HepG2 (cell line): ENCODE results near the gene GAL3ST3. TPM values are rescaled to one million over a fixed set of nuclear protein-coding genes. Genes with fewer than 3 reads are reported as not detected.
A peak's percentile ranks its signal among the peaks of the same experiment; 100 is the strongest.

Source experiments
- AKAP8 ChIP-seq: sonication (generic); formaldehyde crosslinking; IDR thresholded peaks from 2 replicates; pipeline ENCODE4 v1.5.1; 2020; ENCODE audit warnings: mild to moderate bottlenecking, missing genetic modification reagents
- ARNTL ChIP-seq: sonication (generic); formaldehyde crosslinking; IDR thresholded peaks from 2 replicates; pipeline ENCODE4 v1.4.0; 2020; ENCODE audit warnings: mild to moderate bottlenecking, missing genetic modification reagents
- BHLHE40 ChIP-seq: IDR thresholded peaks from 2 replicates; pipeline ENCODE4 v1.6.1; 2011; ENCODE audit warnings: low read length, improper control_type of control experiment
- ELF3 ChIP-seq: IDR thresholded peaks from 2 replicates; pipeline ENCODE4 v1.6.1; 2016; ENCODE audit warnings: missing genetic modification reagents, missing compliant biosample characterization
- FOXM1 ChIP-seq: sonication (generic); formaldehyde crosslinking; IDR thresholded peaks from 2 replicates; pipeline ENCODE4 v1.5.0; 2020; ENCODE audit warnings: missing genetic modification reagents
- GLMP ChIP-seq: sonication (generic); formaldehyde crosslinking; IDR thresholded peaks from 2 replicates; pipeline ENCODE4 v1.9.0; 2021; ENCODE audit warnings: missing genetic modification reagents, mild to moderate bottlenecking, borderline replicate concordance
- HMGA1 ChIP-seq: sonication (generic); formaldehyde crosslinking; conservative IDR thresholded peaks from 2 replicates; pipeline ENCODE4 v1.4.0; 2020; ENCODE audit warnings: missing genetic modification reagents
- HOXD1 ChIP-seq: sonication (generic); formaldehyde crosslinking; IDR thresholded peaks from 2 replicates; pipeline ENCODE4 v1.5.0; 2020; ENCODE audit warnings: missing genetic modification reagents
- PCBP1 ChIP-seq: fragments of 200-400 bp; formaldehyde crosslinking; IDR thresholded peaks from 2 replicates; pipeline ENCODE4 v1.6.1; 2017; ENCODE audit warnings: mild to moderate bottlenecking, low read depth, low read length, borderline replicate concordance
- PHF21A ChIP-seq: sonication (generic); formaldehyde crosslinking; IDR thresholded peaks from 2 replicates; pipeline ENCODE4 v1.5.0; 2020; ENCODE audit warnings: mild to moderate bottlenecking, missing genetic modification reagents
- POLR2AphosphoS5 ChIP-seq: IDR thresholded peaks from 2 replicates; pipeline ENCODE4 v1.6.1; 2012; ENCODE audit warnings: low read depth, low read length
- SP4 ChIP-seq: sonication (generic); formaldehyde crosslinking; IDR thresholded peaks from 2 replicates; pipeline ENCODE4 v1.8.1; 2023; ENCODE audit warnings: mild to moderate bottlenecking, missing genetic modification reagents
- ZFP1 ChIP-seq: IDR thresholded peaks from 2 replicates; pipeline ENCODE4 v1.6.1; 2016
- ZGPAT ChIP-seq: IDR thresholded peaks from 2 replicates; pipeline ENCODE4 v1.6.1; 2016; ENCODE audit warnings: mild to moderate bottlenecking
- ZNF572 ChIP-seq: sonication (generic); formaldehyde crosslinking; IDR thresholded peaks from 2 replicates; pipeline ENCODE4 v1.5.1; 2020; ENCODE audit warnings: mild to moderate bottlenecking, missing genetic modification reagents
- polyA plus RNA-seq, 8 experiments: library from polyadenylated mRNA; depleted of rRNA in 3 of 8; stranded (reverse) in 7 of 8; unstranded in 1 of 8; fragments of >200 nt; fragmentation: Illumina TruSeq in 4 of 8; extraction: Trizol in 4 of 8; gene quantifications; 2 replicates each; pipeline versions ENCODE4 v1.2.1 to v1.2.3, GENCODE V29; 2011 to 2016; ENCODE audit warnings: low read depth in 4 of 8, missing spikeins in 1 of 8, mixed read lengths in 1 of 8; ENCODE audit not compliant: insufficient read depth in 1 of 8
- total RNA-seq, 5 experiments: library from RNA; depleted of rRNA; stranded (reverse); fragments of >200 nt; fragmentation: Illumina TruSeq; extraction: Trizol; gene quantifications; 2 replicates each; pipeline ENCODE4 v1.2.3, GENCODE V29; 2016; ENCODE audit warnings: low read depth in 1 of 5

Gene GAL3ST3
- total and polyA plus RNA-seq, 2 of the 13 experiments (the other 11 are each of a cell fraction or from before 2014, with no cell fraction given) = not detected

GRCh38 chr11:66068923-66069714, 20.2 kb upstream of the GAL3ST3 start (continued):
- TF ChIP-seq PHF21A (CRISPR knock-in tag) (0 out of 2 replicates have a peak, but pooled peaks have one; percentile 11), ZFP1 (no peak), SP4 (CRISPR knock-in tag) (0 out of 2 replicates have a peak, but pooled peaks have one; percentile 39), ELF3 (CRISPR knock-in tag) (no peak), ZNF572 (CRISPR knock-in tag) (no peak), GLMP (CRISPR knock-in tag) (no peak), HOXD1 (CRISPR knock-in tag) (0 out of 2 replicates have a peak, but pooled peaks have one; percentile 35), AKAP8 (CRISPR knock-in tag) (no peak), POLR2AphosphoS5 (0 out of 2 replicates have a peak, but pooled peaks have one; percentile 2), ZGPAT (CRISPR knock-in tag) (no peak), HMGA1 (CRISPR knock-in tag) (no peak), BHLHE40 (no peak), PCBP1 (no peak), ARNTL (CRISPR knock-in tag) (no peak), FOXM1 (CRISPR knock-in tag) (no peak)
- TF ChIP-seq, all 625 proteins: peak for 16
